A549 treated with RU486 at 1 μM for 4 hours (cell line): ENCODE measurements around the gene NUDCD2. TPM values are rescaled to one million over a fixed set of nuclear protein-coding genes. Genes with fewer than 3 reads are reported as not detected.

Experiments
- total RNA-seq: library from RNA; stranded (reverse); fragments of 200-300 nt; extraction: Qiagen RNA extraction; gene quantifications from 5 replicates; pipeline ENCODE4 v1.2.3, GENCODE V29; 2022; ENCODE audit warnings: low read depth

Gene NUDCD2
- total RNA-seq, result 30.7 to 38.5 TPM (median 36.6 TPM) in 5 replicates

DNA sequence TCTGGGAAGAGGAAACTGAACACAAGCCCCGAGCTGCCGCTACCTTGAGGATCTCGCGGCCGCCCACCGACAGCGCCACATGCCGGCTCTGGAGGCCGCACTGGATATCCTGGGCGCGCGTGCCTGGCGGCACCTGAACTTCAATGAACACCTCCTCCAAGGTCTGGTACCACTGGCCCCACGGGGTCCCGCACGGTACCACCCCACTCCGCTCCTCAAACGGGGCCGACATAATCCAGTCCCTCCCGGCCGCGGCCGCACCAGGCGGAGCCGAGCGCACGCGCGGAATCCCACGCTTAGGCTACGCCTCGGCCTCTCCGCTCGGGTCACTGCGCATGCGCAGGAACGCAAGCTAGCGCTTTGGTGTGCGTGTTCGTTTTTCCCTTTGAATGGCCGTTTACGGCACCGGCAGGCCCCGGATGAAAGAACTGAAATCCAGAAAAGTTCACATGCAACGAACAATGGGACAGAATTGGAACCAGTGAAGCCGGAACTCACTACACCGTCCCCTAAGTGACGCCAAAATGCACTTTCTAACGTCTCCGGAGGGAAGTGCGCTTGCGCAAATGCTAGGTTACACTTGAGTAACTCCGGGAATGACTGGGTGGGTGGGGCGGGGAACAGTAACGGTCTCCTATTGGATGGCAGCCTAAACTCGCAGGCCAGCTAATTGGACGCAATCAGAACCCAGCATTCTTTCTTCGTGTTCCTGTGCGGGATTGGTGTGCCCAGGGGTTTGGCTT is at the start of gene NUDCD2:
TSS of gene NUDCD2 (minus strand) at position 284 of the 743 bp plus-strand sequence. CDS start at position 232, 52 bp downstream.

DNA sequence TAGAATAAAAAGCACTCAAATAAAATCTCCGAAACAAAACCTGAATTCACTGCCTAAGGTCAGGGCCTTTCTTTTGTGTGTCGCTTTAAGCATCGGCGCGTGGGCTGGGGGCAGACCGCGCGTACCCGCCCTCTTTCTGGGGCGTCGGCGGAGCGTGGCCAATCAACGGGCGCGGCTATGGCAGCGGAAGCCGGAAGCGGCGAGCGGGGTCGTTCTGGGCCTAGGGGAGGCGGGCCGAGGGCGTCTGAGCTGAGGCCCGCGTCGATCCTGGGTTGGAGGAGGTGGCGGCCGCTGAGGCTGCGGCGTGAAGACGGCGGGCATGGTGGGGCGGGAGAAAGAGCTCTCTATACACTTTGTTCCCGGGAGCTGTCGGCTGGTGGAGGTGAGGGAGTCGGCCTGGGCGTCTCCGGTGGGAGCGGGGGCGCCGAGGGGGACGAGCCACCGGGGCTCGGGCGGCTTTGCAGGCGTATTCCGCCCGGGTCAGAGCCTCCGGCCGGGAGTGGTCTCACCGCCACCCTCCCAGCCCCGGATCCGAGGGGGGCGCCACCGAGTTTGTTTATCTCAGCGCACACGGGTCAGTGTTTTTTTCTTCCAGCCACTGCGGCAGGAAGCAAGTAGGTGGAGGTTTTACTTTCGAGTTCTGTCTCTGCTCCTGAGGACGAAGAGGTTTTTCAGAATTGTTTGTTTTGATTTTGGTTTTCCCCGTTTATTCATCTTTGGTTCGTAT is 45.6 kb upstream of the NUDCD2 start, which contains the start of gene MAT2B:
TSS of gene MAT2B (plus strand) at position 252 of the 727 bp plus-strand sequence. CDS start at position 320, 68 bp downstream.

GRCh38 chr5:163460562-163461171 is 765 bp upstream of the NUDCD2 start, which contains the start of gene HMMR:
Gene HMMR, plus strand, starts transcription at chr5:163460632. Its CDS starts 61 bp downstream, at chr5:163460693.

GRCh38 chr5:163437309-163438182 is 22.4 kb downstream of the NUDCD2 start, which contains the start of gene CCNG1:
Gene CCNG1, plus strand, starts transcription at chr5:163437595. Its CDS starts 1,662 bp downstream, at chr5:163439257.

Other genes with a start within 250 kb of the NUDCD2 start
- gene CCNG1, start 22.5 kb downstream of the NUDCD2 start, total RNA-seq, result 53.6 to 66.2 TPM (median 60.7 TPM) in 5 replicates
- gene HMMR, start 530 bp upstream of the NUDCD2 start, total RNA-seq, result 14.0 to 31.4 TPM (median 28.9 TPM) in 5 replicates
- 41.6 to 53.9 TPM (median 48.5 TPM) in 5 replicates for gene MAT2B, start 45.5 kb upstream of the NUDCD2 start, total RNA-seq